Heart left ventricle (tissue), 16 donors: Measurements from ENCODE around the gene MYL3. TPM values are rescaled to one million over a fixed set of nuclear protein-coding genes. Genes with fewer than 3 reads are reported as not detected.
A peak's percentile ranks its signal among the peaks of the same experiment; 100 is the strongest.
"Not testable (repeated sequence)": the region's sequence is repeated elsewhere in the genome, so short reads cannot be mapped to it uniquely, and the experiment has no call there.

ENCODE experiments used
- ATAC-seq, 4 donors: fragments of 200-7000 bp; cut with Tn5 transposase; one replicate each; pipeline ENCODE4 v1.9.1; 2020 to 2022; ENCODE audit warnings: moderate library complexity in 4 of 4, mild to moderate bottlenecking in 3 of 4, moderate number of reproducible peaks in 1 of 4
- DNase-seq, 5 donors: peaks; one replicate each; pipeline ENCODE4 v3.0.0-alpha.2; 2020
- H3K27ac ChIP-seq, 12 donors: fragments of 200-600 bp; sonication (generic) in 4 of 12; one replicate each; pipeline versions ENCODE4 v1.5.0 to v1.8.0; 2016 to 2022; ENCODE audit warnings: mild to moderate bottlenecking in 2 of 12
- H3K27me3 ChIP-seq, 9 donors: fragments of 200-600 bp; sonication (generic) in 2 of 9; one replicate each; pipeline versions ENCODE4 v1.5.1 to v1.8.0; 2016 to 2022; ENCODE audit warnings: mild to moderate bottlenecking in 3 of 9
- H3K36me3 ChIP-seq, 9 donors: fragments of 200-600 bp; sonication (generic) in 2 of 9; one replicate each; pipeline versions ENCODE4 v1.5.0 to v1.8.0; 2018 to 2022; ENCODE audit warnings: mild to moderate bottlenecking in 2 of 9
- H3K4me1 ChIP-seq, 12 donors: fragments of 200-600 bp; sonication (generic) in 4 of 12; one replicate each; pipeline versions ENCODE4 v1.5.0 to v1.8.0; 2016 to 2022; ENCODE audit warnings: mild to moderate bottlenecking in 3 of 12
- H3K4me3 ChIP-seq, 12 donors: fragments of 200-600 bp; sonication (generic) in 4 of 12; one replicate each; pipeline versions ENCODE4 v1.5.0 to v1.8.0; 2017 to 2022; ENCODE audit warnings: mild to moderate bottlenecking in 9 of 12, moderate library complexity in 4 of 12
- H3K9me3 ChIP-seq, 12 donors: fragments of 200-600 bp; sonication (generic) in 4 of 12; one replicate each; pipeline versions ENCODE4 v1.5.0 to v1.8.0; 2016 to 2022; ENCODE audit warnings: mild to moderate bottlenecking in 1 of 12
- CTCF ChIP-seq, 12 donors: fragments of 200-600 bp; sonication (generic) in 4 of 12; IDR thresholded peaks; one replicate each; pipeline versions ENCODE4 v1.5.0 to v1.8.0; 2018 to 2022; ENCODE audit warnings: antibody characterized with exemption in 12 of 12, mild to moderate bottlenecking in 5 of 12
- POLR2A ChIP-seq, 2 donors: fragments of 450-650 bp; IDR thresholded peaks; one replicate each; pipeline ENCODE4 v1.6.1; 2017; ENCODE audit warnings: antibody characterized with exemption in 2 of 2, mild to moderate bottlenecking in 2 of 2, moderate library complexity in 2 of 2
- WGBS, 4 donors: extraction: QIAGEN DNeasy Blood & Tissue Kit in 2 of 4; methylation state at CpG; one replicate each; pipeline versions ENCODE4 v1.1.5 to v1.1.7; 2013 to 2018; 5-methylcytosine and 5-hydroxymethylcytosine counted together
- intact Hi-C, 10 donors: fragments of 100-400 bp; cut with DNase I; formaldehyde crosslinking; loops; one replicate each; pipeline versions ENCODE4 v1.11.1 to v1.14.2; 2022
- polyA plus RNA-seq, 2 donors: library from polyadenylated mRNA; stranded (reverse); fragments of 200-250 nt; gene quantifications; one replicate each; pipeline ENCODE4 v1.2.3, GENCODE V29; 2013
- total RNA-seq, 9 donors: library from RNA; depleted of rRNA in 2 of 9; stranded (reverse); fragments of >200 nt in 2 of 9; fragmentation: NEBNext Ultra II Directional in 3 of 9; extraction: Animal tissue kit (Norgen Biotek cat#: 25700) in 3 of 9; gene quantifications; one replicate each; pipeline versions ENCODE4 v1.1.0 to v1.2.4, GENCODE V29; 2016 to 2023
- donor health status: ischemic (EF 13 %, LVEDD 7.1; RV severe dilation, severe dysfunction).
- donor health status: healthy with polysubstance abuse.
- donor health status: DM: no; HTN: yes; CAD: no.
- donor health status: DM: no; HTN: no; CAD: no.
- donor health status: ischemic (EF 25% LVEDD 6.9; RV normal size, moderate dysfunction).
- donor health status: ischemic (EF 25% LVEDD 5.7; RV mildly dilated, moderate dysfunction).
- donor health status: healthy.
- donor health status: DM: yes; HTN: yes; CAD: no.
- donor health status: ischemic (EF 35%, LVEDD 5.7; RV mildly dilated, moderate dysfunction).
- donor health status: nonischemic (EF 11% LVEDD 7.7; RV severe dilation, severe dysfunction).
- donor health status: DM: yes; HTN: yes; CAD: no.
- donor health status: PGD.
- donor health status: ischemic (EF 29% LVEDD 5.4; RV normal size, mild dysfunction).
- donor health status: nonischemic (EF 23%, LVEDD 6.1; RV moderate dilation, normal function).

MYL3 gene
- total and polyA plus RNA-seq, 11 donors, result 4,961 to 12,544 (median 6,839) TPM

- TF ChIP-seq POLR2A (IDR thresholded peaks at IDR 0.05) (no peak), CTCF (IDR thresholded peaks at IDR 0.05) (no peak)
- intact Hi-C loops, result loop anchor here in 1 of 10 donors (5.0 kb wide), 1 partner anchor 103 kb away; no protein-coding TSS in a partner anchor
- Histone ChIP-seq H3K36me3 (peaks cover 0 to 68% (median 8%) of the 10 kb centered on the region in 9 donors), H3K27me3 (no peaks in the 10 kb centered on the region), H3K27ac (no peak overlapping the region), H3K9me3 (peaks cover 0 to 18% (median 0%) of the 10 kb centered on the region in 12 donors), H3K4me1 (no peaks in the 10 kb centered on the region), H3K4me3 (no peak overlapping the region)
- DNase-seq (no peak), ATAC-seq (no peak)
- 66 to 82% (median 80%) methylated on average over 2 of the region's 2 CpGs for WGBS, 4 donors
Observed at GRCh38 chr3:46825450-46825849, 37.8 kb downstream of the MYL3 start.

GRCh38 chr3:46824211-46824970, 38.9 kb downstream of the MYL3 start:
- TF ChIP-seq CTCF (IDR thresholded peaks at IDR 0.05) (no peak), POLR2A (IDR thresholded peaks at IDR 0.05) (no peak)
- Histone ChIP-seq H3K36me3 (peaks cover 0 to 67% (median 0%) of the 10 kb centered on the region in 9 donors), H3K4me1 (no peaks in the 10 kb centered on the region), H3K9me3 (peaks cover 0 to 19% (median 0%) of the 10 kb centered on the region in 12 donors), H3K27ac (no peak overlapping the region), H3K4me3 (no peak overlapping the region), H3K27me3 (no peaks in the 10 kb centered on the region)
- intact Hi-C loops, result no loop called here
- 81 to 91% (median 86%) methylated on average over 2 of the region's 2 CpGs for WGBS, 4 donors
- no peak for DNase-seq
- no peak for ATAC-seq

- H3K27ac ChIP-seq, H3K4me1 ChIP-seq, H3K4me3 ChIP-seq, H3K27me3 ChIP-seq, intact Hi-C loops, DNase-seq: not testable (repeated sequence)
- peak in 1 of 4 donors; percentile 28 for ATAC-seq
- H3K36me3 ChIP-seq, result peaks cover 0 to 66% (median 0%) of the 10 kb centered on the region in 9 donors
- peaks cover 0 to 19% (median 0%) of the 10 kb centered on the region in 12 donors for H3K9me3 ChIP-seq
Observed at GRCh38 chr3:46823314-46823713, 39.9 kb downstream of the MYL3 start.

GRCh38 chr3:46821553-46821952, 41.7 kb downstream of the MYL3 start:
- Histone ChIP-seq H3K36me3 (peaks cover 0 to 67% (median 0%) of the 10 kb centered on the region in 9 donors), H3K27me3 (no peaks in the 10 kb centered on the region), H3K9me3 (peaks cover 0 to 19% (median 0%) of the 10 kb centered on the region in 12 donors), H3K27ac (no peak overlapping the region), H3K4me1 (no peaks in the 10 kb centered on the region), H3K4me3 (no peak overlapping the region)
- intact Hi-C loops, result no loop called here
- ATAC-seq (no peak), DNase-seq (no peak)
- WGBS, 4 donors, result 76 to 91% (median 87%) methylated on average over 1 of the region's 1 CpG
- TF ChIP-seq CTCF (IDR thresholded peaks at IDR 0.05), result no peak
- no peak for TF ChIP-seq POLR2A (IDR thresholded peaks at IDR 0.05)
